Endodermal cell (in vitro differentiated cells): ENCODE data around the gene SAYSD1. TPM values are rescaled to one million over a fixed set of nuclear protein-coding genes. Genes with fewer than 3 reads are reported as not detected.

Source experiments
- DNase-seq: peaks from one replicate; pipeline ENCODE4 v3.0.0-alpha.2; 2017
- H3K27ac ChIP-seq: 2 replicates; pipeline ENCODE4 v1.5.1; 2013; ENCODE audit warnings: mild to moderate bottlenecking, low read depth, low read length, moderate library complexity
- H3K27me3 ChIP-seq: 2 replicates; pipeline ENCODE4 v1.6.1; 2013; ENCODE audit warnings: mild to moderate bottlenecking, low read length, moderate library complexity; ENCODE audit not compliant: insufficient read depth, control insufficient read depth, poor library complexity, severe bottlenecking
- H3K36me3 ChIP-seq: 2 replicates; pipeline ENCODE4 v1.7.0; 2013; ENCODE audit warnings: mild to moderate bottlenecking, low read length, moderate library complexity; ENCODE audit not compliant: control insufficient read depth, insufficient read depth
- H3K4me1 ChIP-seq: one replicate; pipeline ENCODE4 v1.7.0; 2013; ENCODE audit warnings: low read length; ENCODE audit not compliant: control insufficient read depth, insufficient read depth
- H3K4me3 ChIP-seq: 2 replicates; pipeline ENCODE4 v1.5.1; 2013; ENCODE audit warnings: mild to moderate bottlenecking, low read length, moderate library complexity
- H3K9ac ChIP-seq: 2 replicates; pipeline ENCODE4 v1.6.1; 2013; ENCODE audit warnings: mild to moderate bottlenecking, low read length, moderate library complexity; ENCODE audit not compliant: poor library complexity, severe bottlenecking; ENCODE audit errors: extremely low read depth
- H3K9me3 ChIP-seq: 2 replicates; pipeline ENCODE4 v1.6.1; 2013; ENCODE audit warnings: mild to moderate bottlenecking, low read length, moderate library complexity; ENCODE audit not compliant: control insufficient read depth
- H3K27ac Mint-ChIP-seq: 2 replicates; pipeline ENCODE4 v1.8.0; 2020; ENCODE audit warnings: mixed read lengths
- H3K27me3 Mint-ChIP-seq: 2 replicates; pipeline ENCODE4 v1.8.0; 2021; ENCODE audit warnings: mild to moderate bottlenecking, mixed read lengths; ENCODE audit not compliant: insufficient read depth
- H3K36me3 Mint-ChIP-seq: 2 replicates; pipeline ENCODE4 v1.8.0; 2020; ENCODE audit warnings: low read depth, mixed read lengths
- H3K4me1 Mint-ChIP-seq: 2 replicates; pipeline ENCODE4 v1.8.0; 2020; ENCODE audit warnings: mixed read lengths
- H3K4me3 Mint-ChIP-seq: 2 replicates; pipeline ENCODE4 v1.8.0; 2020; ENCODE audit warnings: mild to moderate bottlenecking, moderate library complexity, mixed read lengths
- H3K9me3 Mint-ChIP-seq: 2 replicates; pipeline ENCODE4 v1.8.0; 2020; ENCODE audit warnings: mild to moderate bottlenecking, mixed read lengths
- CTCF ChIP-seq: fragments of 200-600 bp; sonication (generic); conservative IDR thresholded peaks from 2 replicates; pipeline ENCODE4 v1.5.0; 2021; ENCODE audit warnings: antibody characterized with exemption, mild to moderate bottlenecking
- WGBS, 2 experiments: methylation state at CpG; one replicate each; pipeline versions ENCODE4 v1.1.5 to v1.1.7; 2013; ENCODE audit warnings: missing lambda C conversion rate in 2 of 2, mixed read lengths in 1 of 2; ENCODE audit not compliant: insufficient coverage in 1 of 2, insufficient read length in 1 of 2; 5-methylcytosine and 5-hydroxymethylcytosine counted together
- total RNA-seq, 2 donors: library from RNA; stranded (reverse); fragmentation: NEBNext Ultra II Directional in 1 of 2; extraction: Animal tissue kit (Norgen Biotek cat#: 25700) in 1 of 2; gene quantifications; 2 replicates in 1 of 2; 3 replicates in 1 of 2; pipeline ENCODE4 v1.2.1, GENCODE V29; 2021

The SAYSD1 gene
- total RNA-seq, 2 donors from 2014 or later: 7.2 to 13.0 TPM

DNA sequence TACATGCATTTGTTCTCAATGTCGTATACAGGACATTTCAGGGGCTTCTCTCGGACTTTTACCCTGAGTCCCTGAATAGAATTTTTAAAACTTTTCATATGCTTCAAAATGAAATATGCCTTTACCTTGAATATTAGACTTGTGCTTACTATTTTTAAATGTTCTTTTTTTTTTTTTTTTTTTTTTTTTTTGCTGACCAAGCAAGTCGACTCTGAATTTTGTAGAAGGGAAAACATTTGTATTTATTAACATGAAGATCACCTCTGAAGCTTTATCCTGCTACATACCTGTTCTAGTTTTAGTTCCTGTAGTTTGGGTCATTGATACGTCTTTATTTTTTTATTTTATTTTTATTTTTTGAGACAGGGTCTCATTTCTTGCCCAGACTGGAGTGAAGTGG, 39.7 kb upstream of the SAYSD1 start:
- peaks cover 13% of the 10 kb centered on the region for H3K27me3 ChIP-seq
- no peak overlapping the region for H3K9ac ChIP-seq
- H3K9me3 Mint-ChIP-seq: peaks cover 10% of the 10 kb centered on the region

DNA sequence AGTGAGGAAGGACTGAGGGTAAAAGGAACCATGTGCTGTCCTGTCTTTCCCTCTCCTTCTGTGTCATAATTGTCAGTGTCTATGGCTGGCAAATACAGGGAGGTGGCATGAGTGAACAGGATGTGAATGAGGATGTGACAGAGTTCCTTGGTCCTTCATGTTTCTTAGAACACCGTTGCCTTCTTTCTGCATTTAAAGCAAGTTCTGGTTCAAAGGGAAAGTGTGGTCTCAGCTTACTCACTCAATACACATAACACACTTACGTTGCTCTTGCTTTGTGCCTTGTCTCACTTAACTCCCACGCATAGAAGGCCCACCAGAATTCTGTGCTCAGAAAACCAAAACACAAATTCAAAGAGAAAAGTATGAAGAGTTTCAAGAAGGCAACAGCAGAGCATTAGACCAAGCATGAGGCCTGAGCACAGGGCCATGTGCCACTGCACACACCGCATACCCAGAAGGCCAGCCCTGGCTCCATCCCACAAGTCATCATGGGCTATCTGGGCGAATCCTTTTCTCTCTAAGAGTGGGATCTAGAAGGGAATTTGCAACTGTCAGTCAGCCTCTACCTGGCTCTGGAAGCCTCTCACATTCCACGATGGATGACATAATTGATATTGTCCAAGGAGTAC, 38.9 kb upstream of the SAYSD1 start:
- no peak overlapping the region for H3K4me3 ChIP-seq
- no peak overlapping the region for H3K9ac ChIP-seq
- 92 to 94% methylated on average over 6 of the region's 6 CpGs for WGBS, 2 experiments
- no peak for DNase-seq
- H3K9me3 ChIP-seq: peaks cover 2% of the 10 kb centered on the region
- H3K27me3 ChIP-seq: peaks cover 19% of the 10 kb centered on the region
- no peak overlapping the region for H3K27ac ChIP-seq
- Mint-ChIP-seq H3K27me3 (peaks cover 10% of the 10 kb centered on the region), H3K27ac (no peak overlapping the region), H3K9me3 (peaks cover 4% of the 10 kb centered on the region), H3K4me3 (no peak overlapping the region), H3K4me1 (peaks cover 4% of the 10 kb centered on the region), H3K36me3 (peaks cover 2% of the 10 kb centered on the region)
- no peak for TF ChIP-seq CTCF
- no peaks in the 10 kb centered on the region for H3K36me3 ChIP-seq
- peaks cover 4% of the 10 kb centered on the region for H3K4me1 ChIP-seq

More for the DNA sequence above, 39.7 kb upstream of the SAYSD1 start:
- no peak overlapping the region for H3K27ac ChIP-seq
- no peak overlapping the region for H3K4me3 ChIP-seq
- Mint-ChIP-seq H3K27me3 (peaks cover 10% of the 10 kb centered on the region), H3K36me3 (peaks cover 2% of the 10 kb centered on the region), H3K27ac (no peak overlapping the region), H3K4me1 (peaks cover 4% of the 10 kb centered on the region), H3K4me3 (no peak overlapping the region)
- no peak for DNase-seq
- 98% methylated on average over 3 of the region's 4 CpGs; no CpG with 5 or more reads in 1 of the 2 experiments for WGBS, 2 experiments
- H3K4me1 ChIP-seq: peaks cover 4% of the 10 kb centered on the region
- TF ChIP-seq CTCF: no peak
- peaks cover 8% of the 10 kb centered on the region for H3K9me3 ChIP-seq
- H3K36me3 ChIP-seq: no peaks in the 10 kb centered on the region

GRCh38 chr6:39152262-39152661, 37.3 kb upstream of the SAYSD1 start:
- TF ChIP-seq CTCF: no peak
- H3K9me3 ChIP-seq: no peaks in the 10 kb centered on the region
- no peak overlapping the region for H3K27ac ChIP-seq
- H3K4me3 ChIP-seq: no peak overlapping the region
- no peak overlapping the region for H3K27ac Mint-ChIP-seq
- H3K36me3 Mint-ChIP-seq: no peaks in the 10 kb centered on the region
- H3K27me3 Mint-ChIP-seq: peaks cover 11% of the 10 kb centered on the region
- peaks cover 4% of the 10 kb centered on the region for H3K4me1 Mint-ChIP-seq
- no peak overlapping the region for H3K4me3 Mint-ChIP-seq
- no peak overlapping the region for H3K9ac ChIP-seq
- H3K9me3 Mint-ChIP-seq: no peaks in the 10 kb centered on the region
- WGBS, 2 experiments: 87 to 91% methylated on average over 4 to 5 of the region's 5 CpGs
- peaks cover 1% of the 10 kb centered on the region for H3K4me1 ChIP-seq
- no peaks in the 10 kb centered on the region for H3K36me3 ChIP-seq
- peaks cover 23% of the 10 kb centered on the region for H3K27me3 ChIP-seq
- DNase-seq: no peak
